Activated T-cell treated with anti-CD3 and anti-CD28 coated beads, Interleukin-2, amount 50 U/mL, for 48 hours (primary cell): ENCODE data around the gene ANKRD62.

Source experiments
- DNase-seq, 2 experiments: peaks; one replicate each; pipeline ENCODE4 v3.0.0-alpha.2; 2020

The ANKRD62 gene

GRCh38 chr18:12093520-12094257, at the start of gene ANKRD62:
ANKRD62 (plus strand) TSS chr18:12093843; CDS start chr18:12094018, 175 bp downstream.
- no peak for DNase-seq

- DNase-seq = no peak
Measured at GRCh38 chr18:12044591-12044990, 49.1 kb upstream of the ANKRD62 start.

GRCh38 chr18:12046046-12046750, 47.4 kb upstream of the ANKRD62 start:
- DNase-seq = peak in 1 of 2 experiments; percentile 10

GRCh38 chr18:12046751-12047335, 46.8 kb upstream of the ANKRD62 start:
- DNase-seq = peak in 1 of 2 experiments; percentile 12

- peak in 1 of 2 experiments; percentile 7 for DNase-seq
Measured at GRCh38 chr18:12048010-12048826, 45.4 kb upstream of the ANKRD62 start.

GRCh38 chr18:12048827-12049175, 44.8 kb upstream of the ANKRD62 start:
- DNase-seq = no peak

GRCh38 chr18:12049978-12050811, 43.4 kb upstream of the ANKRD62 start:
- DNase-seq = peak in 1 of 2 experiments; percentile 1

- no peak for DNase-seq
Measured at GRCh38 chr18:12052866-12053265, 40.8 kb upstream of the ANKRD62 start.

GRCh38 chr18:12053289-12053688, 40.4 kb upstream of the ANKRD62 start:
- DNase-seq = no peak

- no peak for DNase-seq
Measured at GRCh38 chr18:12056034-12056883, 37.4 kb upstream of the ANKRD62 start.

GRCh38 chr18:12056884-12057402, 36.7 kb upstream of the ANKRD62 start:
- DNase-seq = no peak

GRCh38 chr18:12057419-12058039, 36.1 kb upstream of the ANKRD62 start:
- DNase-seq = no peak

- no peak for DNase-seq
Measured at GRCh38 chr18:12059334-12060181, 34.1 kb upstream of the ANKRD62 start.

- DNase-seq = no peak
Measured at GRCh38 chr18:12060182-12060870, 33.3 kb upstream of the ANKRD62 start.

- no peak for DNase-seq
Measured at GRCh38 chr18:12061685-12062084, 32.0 kb upstream of the ANKRD62 start.

GRCh38 chr18:12062974-12063373, 30.7 kb upstream of the ANKRD62 start:
- no peak for DNase-seq

- no peak for DNase-seq
Measured at GRCh38 chr18:12064086-12064763, 29.4 kb upstream of the ANKRD62 start.

GRCh38 chr18:12065397-12065796, 28.2 kb upstream of the ANKRD62 start:
- DNase-seq = no peak
